ENCODE data around the gene SIPA1L3.
"Not testable (repeated sequence)": the region's sequence is repeated elsewhere in the genome, so short reads cannot be mapped to it uniquely, and the experiment has no call there.

SIPA1L3 gene

DNA sequence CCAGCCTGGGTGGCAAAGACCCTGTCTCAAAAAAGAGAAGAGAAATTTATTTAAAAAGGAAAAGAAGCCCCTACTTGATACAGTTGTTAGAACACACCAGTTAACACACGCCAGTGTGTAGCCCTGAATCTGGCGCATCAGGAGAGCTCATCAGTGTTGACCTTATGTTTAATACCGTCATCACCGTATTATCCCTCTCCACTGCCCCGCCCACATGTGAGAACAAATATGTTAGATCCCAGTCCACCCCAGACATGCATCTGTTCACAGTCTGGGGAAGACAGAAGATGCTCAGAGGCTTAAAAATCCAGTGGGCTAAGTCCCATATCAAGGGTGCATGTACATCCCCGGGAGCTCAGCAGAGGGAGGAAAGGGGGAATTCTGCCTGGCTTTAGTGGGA lies 161.8 kb downstream of the SIPA1L3 start:
- DNase-seq (ENCODE audit: low read depth in 1 of 2, low spot score in 1 of 2), result no peak

DNA sequence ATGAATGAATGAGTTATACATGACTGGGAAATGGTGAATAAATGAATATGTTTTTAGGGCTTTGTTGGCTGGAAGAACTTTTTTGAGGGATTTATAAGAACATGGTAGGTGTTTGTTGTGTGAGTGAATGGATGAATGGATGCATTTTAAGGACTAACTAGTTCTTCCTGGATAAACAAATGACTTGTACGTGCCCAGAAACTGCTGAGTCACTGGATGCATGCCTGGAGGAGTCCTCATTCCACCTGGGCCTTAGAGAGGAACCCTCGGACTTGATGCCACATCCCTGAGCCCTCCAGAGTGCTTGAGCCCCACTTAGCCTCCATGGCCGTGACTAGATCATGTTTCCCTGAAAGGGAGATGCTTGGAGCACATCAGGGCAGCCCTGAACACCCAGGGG lies 163.6 kb downstream of the SIPA1L3 start:
- no peak for DNase-seq (ENCODE audit: low read depth in 1 of 2, low spot score in 1 of 2)

DNA sequence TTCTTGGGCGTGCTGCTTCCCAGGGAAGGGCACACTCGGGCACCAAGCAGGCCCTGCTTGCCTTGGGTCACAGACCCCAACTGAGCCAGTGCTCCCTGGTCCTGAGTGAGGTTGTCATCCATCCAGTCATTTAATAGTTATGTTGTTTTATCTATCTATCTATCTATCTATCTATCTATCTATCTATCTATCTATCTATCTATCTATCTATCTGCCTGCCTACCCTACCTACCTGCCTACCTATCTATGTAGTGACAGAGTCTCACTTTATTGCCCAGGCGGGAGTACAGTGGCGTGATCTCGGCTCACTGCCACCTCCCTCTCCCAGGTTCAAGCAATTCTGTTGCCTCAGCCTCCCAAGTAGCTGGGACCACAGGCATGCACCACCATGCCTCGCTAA lies 164.0 kb downstream of the SIPA1L3 start:
- not testable (repeated sequence) for DNase-seq (ENCODE audit: low read depth in 1 of 2, low spot score in 1 of 2)

DNA sequence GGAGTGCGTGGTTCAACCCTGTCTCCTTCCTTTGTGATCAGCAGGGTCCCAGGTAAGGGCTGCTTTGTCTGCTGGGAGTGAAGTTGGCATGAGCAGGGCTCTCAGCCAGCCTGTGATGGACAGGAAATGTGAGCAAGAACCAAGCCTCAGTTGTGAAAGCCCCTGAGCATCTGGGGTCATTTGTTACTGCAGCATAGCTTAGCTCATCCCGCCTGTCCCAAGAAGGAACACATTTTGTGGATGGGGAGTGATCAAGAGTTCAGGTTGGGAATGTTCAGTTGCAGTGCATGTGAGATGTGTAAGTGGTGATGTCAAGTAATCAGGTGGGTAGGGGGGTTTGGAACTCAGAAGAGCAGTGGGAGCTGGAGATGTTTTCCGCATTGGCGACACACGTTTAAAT lies 164.6 kb downstream of the SIPA1L3 start:
- DNase-seq (ENCODE audit: low read depth in 1 of 2, low spot score in 1 of 2), result no peak

DNA sequence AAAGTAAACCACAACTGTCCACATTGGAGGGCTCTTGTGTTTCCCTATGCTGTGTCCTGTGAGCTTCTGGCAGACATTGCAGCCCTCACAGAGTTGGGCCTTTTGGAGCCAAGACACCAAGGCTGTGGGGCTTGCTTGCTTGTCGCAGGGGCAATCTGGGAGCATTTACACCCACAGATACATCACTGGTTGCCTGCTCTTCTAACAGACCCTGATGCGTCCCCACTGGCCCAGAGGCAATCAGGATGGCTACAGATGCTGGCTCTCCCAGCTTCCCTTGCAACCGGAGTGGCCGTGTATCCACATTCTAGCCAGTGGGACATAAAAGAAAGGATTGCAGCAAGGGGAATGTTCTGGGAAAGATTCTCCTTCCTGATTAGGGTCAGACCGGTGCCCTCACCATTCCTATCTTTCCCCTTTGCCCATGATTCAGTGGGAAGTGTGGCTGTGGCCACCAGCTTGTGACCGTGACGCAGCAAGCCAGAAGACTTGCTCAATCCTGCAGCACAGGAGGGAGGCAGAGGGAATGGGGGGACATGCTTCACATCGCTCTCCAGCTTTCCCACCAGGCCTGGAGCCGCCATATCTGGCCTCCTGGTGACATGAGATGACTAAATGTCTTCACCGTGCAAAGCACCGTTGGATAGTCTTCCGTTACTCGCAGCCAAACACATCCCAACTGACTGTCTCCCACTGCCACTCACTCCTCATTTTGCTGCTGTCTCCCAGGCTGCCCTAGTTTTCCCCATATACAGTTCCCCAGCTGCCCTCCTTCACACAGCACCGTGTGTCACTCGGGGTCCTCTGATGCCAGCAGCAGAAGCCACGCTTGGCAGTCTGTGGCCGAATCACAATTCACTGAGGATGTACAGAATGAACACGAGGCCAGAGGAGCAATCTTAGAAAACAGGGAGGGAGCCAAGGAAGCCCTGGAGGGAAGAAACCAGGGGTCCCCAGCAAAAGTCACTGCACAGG lies 166.1 kb downstream of the SIPA1L3 start:
- DNase-seq (ENCODE audit: low read depth in 1 of 2, low spot score in 1 of 2), result no peak

DNA sequence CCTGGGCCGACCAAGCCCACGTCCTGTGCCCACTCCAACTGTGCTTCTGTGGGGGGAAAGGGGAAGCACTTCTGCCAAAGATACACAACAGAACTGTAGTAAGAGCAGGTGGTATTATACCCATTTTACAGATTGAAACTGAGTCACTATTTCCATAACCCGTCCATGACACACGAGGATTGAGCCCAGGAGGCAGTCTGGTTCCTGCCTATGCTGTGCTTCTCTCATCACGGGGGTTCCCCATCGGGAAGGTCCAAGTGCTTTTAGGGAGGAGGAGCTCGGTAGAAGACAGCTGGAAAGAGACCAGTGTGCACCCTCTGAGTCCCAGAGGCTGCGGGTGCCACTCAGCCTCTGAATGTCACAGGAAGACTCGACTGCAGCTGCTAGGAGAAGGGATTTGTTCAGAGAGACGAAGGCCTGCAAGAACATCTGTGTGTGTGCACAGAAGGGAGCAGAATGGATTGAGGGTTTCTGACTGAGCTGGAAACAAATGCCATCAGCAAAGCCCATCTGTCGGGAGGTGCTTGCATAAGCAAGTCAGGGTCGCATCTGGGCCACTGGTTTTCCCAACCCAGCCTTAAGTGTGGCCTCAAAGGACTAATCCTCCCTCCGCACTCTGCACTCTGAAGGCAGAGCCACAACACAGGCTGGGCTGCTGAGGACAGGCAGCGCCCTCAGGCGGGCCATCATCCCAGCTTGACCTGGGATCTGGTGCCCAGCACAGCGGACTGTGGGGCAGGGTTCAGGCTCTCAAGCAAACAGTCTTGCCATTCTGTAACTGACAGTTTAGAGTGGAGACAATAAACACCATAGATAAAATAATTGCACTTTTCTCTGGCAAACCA lies 167.1 kb downstream of the SIPA1L3 start:
- DNase-seq (ENCODE audit: low read depth in 1 of 2, low spot score in 1 of 2), result no peak

DNA sequence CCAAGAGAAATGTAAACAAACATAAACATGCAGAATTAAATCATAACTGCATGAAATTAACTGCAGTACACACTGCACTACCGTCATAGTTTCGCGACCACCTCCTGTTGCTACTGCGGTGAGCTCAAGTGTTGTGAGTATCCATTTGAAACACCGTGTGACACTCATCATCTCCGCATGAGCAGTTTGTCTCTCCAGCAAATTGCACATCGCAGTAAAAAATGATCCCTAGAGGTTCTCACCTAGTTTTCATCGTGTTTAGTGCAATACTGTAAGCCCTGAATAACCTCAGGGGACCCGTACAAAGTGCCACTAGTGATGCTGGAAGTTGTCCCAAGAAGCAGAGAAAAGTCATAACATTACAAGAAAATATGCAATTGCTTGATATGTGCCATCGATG lies 169.3 kb downstream of the SIPA1L3 start:
- DNase-seq (ENCODE audit: low read depth in 1 of 2, low spot score in 1 of 2), result no peak

DNA sequence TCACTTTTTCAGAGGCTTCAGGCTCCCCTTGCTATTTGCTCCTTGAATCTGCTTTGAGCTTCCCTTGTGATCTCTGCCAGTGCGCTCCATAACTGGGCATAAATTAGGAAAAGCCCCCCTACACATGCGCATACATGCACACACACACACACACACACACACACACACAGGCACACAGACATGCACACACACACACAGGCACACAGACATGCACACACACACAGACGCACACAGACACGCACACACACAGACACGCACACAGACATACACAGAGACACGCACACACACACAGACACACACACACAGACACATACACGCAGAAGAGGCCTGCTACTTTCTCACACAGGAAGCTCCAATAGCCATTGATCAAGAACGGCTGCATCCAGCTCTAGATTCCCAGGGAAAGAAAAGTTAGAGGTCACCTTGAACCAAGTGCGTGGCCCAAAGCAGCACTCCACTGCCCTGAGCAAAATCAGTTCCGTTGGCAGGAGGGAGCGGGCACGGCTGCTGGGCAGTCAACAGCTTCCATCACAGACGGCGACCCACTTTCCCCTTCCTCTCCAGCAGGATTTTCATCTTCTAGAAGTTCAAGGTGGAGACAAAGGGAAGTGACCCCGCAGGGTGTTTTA lies 171.4 kb downstream of the SIPA1L3 start:
- DNase-seq (ENCODE audit: low read depth in 1 of 2, low spot score in 1 of 2), result no peak

DNA sequence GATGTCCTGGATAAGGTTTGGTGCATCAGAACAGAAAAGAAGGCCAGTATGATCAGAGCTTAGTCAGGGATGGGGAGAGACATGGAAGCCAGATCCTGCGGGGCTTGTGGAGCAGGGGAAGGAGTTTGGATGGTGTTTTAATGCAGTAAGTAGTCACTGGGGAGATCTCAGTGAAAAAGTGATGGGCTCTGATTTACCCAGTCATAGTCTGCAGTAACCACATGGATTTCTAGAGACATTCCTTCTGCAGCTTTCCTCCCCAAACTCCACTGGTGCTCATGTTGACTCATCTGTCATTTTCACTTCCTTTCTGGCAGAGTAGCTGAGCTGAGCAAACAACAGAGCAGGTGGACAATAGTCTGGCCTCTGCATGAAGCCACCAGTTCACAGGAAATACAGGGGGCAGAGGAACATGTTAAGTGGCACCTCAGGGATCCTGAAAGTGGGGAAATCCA lies 172.9 kb downstream of the SIPA1L3 start:
- DNase-seq (ENCODE audit: low read depth in 1 of 2, low spot score in 1 of 2), result no peak

DNA sequence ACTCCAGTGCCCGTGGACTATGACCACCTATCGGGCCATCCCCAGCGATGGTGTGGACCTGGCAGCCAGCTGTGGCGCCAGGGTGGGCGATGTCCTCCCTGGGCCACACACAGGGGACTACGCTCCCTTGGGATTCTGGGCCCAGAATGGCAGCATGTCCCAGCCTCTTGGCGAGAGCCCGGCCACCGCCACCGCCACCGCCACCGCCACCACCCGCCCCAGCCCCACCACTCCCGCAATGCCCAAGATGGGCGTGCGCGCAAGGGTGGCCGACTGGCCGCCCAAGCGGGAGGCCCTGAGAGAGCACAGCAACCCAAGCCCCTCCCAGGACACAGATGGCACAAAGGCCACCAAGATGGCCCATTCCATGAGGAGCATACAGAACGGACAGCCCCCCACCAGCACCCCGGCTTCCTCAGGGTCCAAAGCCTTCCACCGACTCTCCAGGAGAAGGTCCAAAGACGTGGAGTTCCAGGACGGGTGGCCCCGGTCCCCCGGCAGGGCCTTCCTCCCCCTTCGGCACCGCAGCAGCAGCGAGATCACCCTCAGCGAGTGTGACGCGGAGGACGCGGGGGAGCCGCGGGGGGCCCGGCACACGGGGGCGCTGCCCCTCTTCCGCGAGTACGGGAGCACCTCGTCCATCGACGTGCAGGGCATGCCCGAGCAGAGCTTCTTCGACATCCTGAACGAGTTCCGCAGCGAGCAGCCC lies 174.7 kb downstream of the SIPA1L3 start:
- DNase-seq (ENCODE audit: low read depth in 1 of 2, low spot score in 1 of 2), result no peak

DNA sequence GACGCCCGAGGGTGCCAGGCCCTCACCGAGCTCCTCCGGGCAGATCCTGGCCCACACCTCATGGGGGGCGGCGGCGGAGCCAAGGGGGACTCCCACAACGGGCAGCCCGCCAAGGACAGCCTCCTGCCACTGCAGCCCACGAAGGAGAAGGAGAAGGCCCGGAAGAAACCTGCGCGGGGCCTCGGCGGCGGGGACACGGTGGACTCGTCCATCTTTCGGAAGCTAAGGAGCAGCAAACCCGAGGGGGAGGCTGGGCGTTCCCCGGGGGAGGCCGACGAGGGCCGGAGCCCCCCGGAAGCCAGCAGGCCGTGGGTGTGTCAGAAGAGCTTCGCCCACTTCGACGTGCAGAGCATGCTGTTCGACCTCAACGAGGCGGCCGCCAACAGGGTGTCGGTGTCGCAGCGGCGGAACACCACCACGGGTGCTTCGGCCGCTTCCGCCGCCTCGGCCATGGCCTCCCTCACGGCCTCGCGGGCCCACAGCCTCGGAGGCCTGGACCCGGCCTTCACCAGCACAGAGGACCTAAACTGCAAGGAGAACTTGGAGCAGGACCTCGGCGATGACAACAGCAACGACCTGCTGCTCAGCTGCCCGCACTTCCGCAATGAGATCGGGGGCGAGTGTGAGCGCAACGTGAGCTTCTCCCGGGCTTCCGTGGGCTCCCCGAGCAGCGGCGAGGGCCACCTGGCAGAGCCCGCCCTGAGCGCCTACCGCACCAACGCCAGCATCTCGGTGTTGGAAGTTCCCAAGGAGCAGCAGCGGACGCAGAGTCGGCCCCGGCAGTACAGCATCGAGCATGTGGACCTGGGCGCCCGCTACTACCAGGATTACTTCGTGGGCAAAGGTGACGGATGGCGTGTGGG lies 175.5 kb downstream of the SIPA1L3 start:
- DNase-seq (ENCODE audit: low read depth in 1 of 2, low spot score in 1 of 2), result no peak

DNA sequence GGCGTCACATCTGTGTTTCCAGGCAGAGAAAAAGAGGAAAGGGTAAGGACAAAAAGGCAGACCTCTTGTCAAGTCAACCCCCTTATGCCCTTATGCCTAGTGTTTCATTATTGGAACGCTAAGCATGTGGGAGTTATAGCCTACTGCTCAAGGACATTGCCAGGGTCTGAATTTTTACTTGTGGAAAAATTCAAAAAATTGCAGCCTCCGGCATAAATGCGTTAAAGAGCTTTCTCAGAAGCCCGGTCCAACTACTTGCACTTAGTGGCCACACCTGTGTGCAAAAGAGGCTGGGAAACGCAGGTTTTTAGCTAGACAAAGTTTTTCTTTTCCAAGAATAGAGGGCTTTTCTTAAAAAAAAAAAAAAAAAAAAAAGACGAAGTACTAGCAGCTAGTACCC lies 177.2 kb downstream of the SIPA1L3 start:
- no peak for DNase-seq (ENCODE audit: low read depth in 1 of 2, low spot score in 1 of 2)

DNA sequence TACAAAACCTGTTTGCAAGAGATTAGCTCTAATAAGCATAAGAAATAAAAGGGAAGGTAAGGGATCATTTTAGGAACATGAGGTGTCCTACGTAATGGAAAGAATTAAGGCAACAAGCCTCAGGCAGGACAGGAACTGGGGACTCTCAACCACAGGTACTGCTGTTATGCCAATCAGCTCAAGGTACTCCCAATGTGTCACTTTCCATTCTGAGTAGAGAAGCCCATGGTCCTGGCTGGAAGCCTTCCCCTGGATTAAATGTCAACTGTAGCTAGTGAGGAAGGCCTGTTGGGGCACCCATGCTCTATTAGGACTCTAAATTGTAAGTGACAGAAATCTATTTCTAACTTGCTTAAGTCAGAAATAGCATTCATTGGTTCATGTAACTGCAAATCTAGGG lies 182.4 kb downstream of the SIPA1L3 start:
- no peak for DNase-seq (ENCODE audit: low read depth in 1 of 2, low spot score in 1 of 2)

DNA sequence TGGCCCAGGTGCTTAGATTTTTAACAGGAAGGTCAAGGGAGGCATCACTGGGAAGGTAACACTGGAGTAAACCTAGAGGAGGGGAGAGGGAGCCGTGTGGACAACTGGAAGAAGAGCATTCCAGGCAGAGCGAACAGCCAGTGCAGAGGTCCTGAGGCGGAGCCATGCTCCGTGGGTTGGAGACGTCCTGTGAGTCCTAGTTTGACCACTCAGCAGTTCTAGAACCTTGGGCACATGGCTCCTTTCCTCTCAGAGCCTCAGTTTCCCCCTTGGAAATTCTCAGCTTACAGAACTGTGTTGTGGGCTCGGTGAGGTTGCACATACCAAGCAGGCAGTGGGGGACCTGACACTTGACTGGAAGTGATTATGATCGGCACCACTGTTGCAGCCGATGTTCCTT lies 186.1 kb downstream of the SIPA1L3 start:
- DNase-seq (ENCODE audit: low read depth in 1 of 2, low spot score in 1 of 2), result no peak

DNA sequence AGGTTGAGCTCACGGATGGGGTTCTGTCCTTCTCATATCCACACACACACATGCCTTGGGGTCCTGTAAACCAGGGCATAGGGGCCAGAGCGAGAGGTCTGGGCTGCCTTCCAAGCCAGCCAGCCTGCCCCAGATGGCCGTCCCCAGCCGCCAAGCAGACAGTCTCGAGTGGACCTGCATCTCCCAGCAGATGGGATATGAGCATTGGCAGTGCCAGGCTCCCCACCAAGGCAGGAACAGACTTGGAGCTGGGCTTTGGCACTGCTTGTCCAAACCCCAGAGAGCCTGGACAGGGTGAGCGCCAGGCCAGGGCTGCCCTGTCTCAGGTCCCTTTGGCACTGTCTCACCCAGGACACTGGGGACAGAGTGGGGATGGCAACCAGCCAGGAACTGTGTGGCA lies 186.6 kb downstream of the SIPA1L3 start:
- no peak for DNase-seq (ENCODE audit: low read depth in 1 of 2, low spot score in 1 of 2)

DNA sequence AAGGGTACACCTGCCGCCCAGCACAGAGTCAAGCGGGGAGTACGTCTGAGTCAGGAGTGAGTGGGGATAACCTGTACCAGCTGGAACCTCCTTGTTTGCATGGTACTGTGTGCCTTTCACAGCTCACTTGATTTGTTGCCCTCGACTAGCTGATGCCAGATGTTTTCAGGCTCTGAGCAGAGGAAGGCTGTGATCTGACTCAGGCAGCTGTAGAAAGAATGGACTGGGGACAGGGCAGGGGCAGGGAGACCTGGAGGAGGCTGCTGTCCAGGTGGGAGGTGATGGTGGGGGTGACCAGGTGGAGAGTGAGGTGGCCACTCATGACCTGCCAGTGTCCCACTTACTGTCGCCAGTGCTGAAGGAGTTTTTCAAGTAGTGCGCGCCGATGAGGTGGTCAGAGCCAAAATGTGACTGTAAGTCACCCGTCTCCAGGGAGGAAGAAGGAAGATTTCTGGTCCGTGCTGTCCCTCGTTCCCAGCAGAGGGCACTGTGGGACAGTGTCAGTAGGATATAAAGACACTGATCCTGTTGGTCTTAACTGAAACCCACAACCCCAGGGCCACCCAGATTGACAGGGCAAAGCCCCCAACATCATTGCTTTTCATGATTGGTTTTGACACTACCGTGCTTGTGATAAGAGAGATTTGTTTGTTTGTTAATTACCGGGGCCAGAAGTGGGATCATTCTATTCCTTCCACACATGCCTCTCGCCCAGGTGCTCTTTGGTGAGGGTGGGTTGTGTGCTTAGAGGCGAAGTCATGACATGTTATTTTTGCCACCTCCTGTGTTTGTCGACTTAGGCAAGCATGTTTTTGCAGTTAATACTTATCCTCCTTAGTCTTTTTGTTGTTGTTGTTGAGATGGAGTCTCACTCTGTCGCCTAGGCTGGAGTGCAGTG lies 188.7 kb downstream of the SIPA1L3 start:
- peak; percentile 15 to 43 for DNase-seq (ENCODE audit: low read depth in 1 of 2, low spot score in 1 of 2)

DNA sequence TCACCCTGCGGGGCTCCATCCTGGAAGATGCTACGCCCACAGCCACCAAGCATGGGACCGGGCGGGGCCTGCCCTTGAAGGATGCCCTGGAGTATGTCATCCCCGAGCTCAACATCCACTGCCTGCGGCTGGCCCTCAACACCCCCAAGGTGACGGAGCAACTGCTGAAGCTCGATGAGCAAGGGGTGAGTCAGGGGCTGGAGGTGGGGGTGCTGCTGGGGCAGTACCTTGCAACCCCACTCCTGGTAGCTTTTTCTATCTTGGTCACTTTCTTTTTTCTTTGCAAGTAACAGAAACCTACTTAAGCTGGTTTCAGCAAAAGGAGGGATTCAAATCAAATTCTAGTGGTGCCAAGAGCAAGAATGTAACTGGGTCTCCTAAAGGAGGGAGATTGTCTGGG lies 193.0 kb downstream of the SIPA1L3 start:
- no peak for DNase-seq (ENCODE audit: low read depth in 1 of 2, low spot score in 1 of 2)

DNA sequence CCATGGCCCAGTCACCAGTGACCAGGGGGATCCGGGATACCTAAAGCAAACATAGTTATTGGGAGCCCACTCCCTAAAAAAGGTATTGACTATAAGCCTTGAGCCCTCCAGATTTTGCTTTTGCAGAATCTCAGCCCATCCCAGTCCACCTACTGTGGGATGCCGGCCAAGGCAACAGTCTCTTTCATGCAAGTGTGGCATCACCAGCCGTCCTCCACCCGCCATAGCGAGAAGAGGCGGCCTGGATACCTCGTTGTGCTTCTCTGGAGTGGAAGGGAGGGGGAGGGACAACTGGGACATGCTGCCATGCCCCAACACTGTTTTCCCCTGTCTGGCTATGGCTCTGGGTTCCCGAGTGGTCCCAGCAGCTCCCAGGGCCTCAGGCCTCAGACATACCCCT lies 193.6 kb downstream of the SIPA1L3 start:
- DNase-seq (ENCODE audit: low read depth in 1 of 2, low spot score in 1 of 2), result no peak

DNA sequence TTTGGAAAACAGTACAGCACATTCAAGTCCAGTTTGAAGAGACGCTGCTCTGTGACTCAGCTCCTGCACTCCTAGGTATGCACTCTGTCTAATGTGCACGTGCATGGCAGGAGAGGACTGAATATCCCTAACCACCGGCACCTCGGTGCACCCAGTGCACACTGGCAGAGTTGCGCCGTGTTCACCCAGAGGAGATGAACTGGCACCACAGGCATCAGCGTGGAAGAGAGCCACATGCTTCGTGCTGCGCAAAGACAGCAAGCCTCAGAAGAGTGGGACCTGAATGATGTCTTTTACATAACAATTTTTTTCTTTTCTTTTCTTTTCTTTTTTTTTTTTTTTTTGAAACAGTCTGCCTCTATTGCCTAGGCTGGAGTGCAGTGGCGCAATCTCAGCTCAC lies 194.7 kb downstream of the SIPA1L3 start:
- DNase-seq (ENCODE audit: low read depth in 1 of 2, low spot score in 1 of 2), result no peak
